ENCODE data around the gene LRIT3.

GRCh38 chr4:109879636-109880314 lies 31.9 kb downstream of the LRIT3 start:
- TF ChIP-seq CTCF (IDR thresholded peaks at IDR 0.05) (no peak), POLR2A (IDR thresholded peaks at IDR 0.05) (no peak)
